Astrocyte (in vitro differentiated cells and primary cell): Measurements from ENCODE around the gene HYKK.

Experiments
- EZH2 ChIP-seq: IDR thresholded peaks from 2 replicates; pipeline ENCODE4 v1.6.1; 2012; ENCODE audit warnings: mild to moderate bottlenecking, low read length, inconsistent platforms; ENCODE audit not compliant: insufficient read depth
- TF ChIP-seq, protein P1 (sequence below): IDR thresholded peaks from 2 replicates; pipeline ENCODE4 v1.5.1; 2011; ENCODE audit warnings: low read depth, mild to moderate bottlenecking, inconsistent platforms, low read length, moderate library complexity; ENCODE audit not compliant: insufficient read depth

DNA sequence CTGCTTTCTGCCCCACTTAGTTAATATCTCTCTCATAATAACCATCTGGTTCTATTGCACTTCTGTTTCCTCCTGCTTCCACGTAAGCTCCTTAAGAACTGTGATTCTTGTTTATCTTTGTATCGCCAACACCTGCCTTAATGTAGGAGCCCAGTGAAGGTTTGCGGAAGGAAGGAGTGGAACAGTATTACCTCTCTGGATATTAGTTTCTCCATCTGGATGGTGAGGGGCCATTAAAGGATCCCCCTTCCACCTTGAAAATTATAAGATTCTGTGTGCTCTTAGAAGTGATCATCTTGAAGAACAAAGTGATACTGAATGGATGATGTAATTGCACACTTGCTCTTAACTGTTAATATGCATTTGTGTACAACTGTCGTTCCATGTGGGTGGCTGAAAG, 60.2 kb downstream of the HYKK start:
- TF ChIP-seq, protein P1, sequence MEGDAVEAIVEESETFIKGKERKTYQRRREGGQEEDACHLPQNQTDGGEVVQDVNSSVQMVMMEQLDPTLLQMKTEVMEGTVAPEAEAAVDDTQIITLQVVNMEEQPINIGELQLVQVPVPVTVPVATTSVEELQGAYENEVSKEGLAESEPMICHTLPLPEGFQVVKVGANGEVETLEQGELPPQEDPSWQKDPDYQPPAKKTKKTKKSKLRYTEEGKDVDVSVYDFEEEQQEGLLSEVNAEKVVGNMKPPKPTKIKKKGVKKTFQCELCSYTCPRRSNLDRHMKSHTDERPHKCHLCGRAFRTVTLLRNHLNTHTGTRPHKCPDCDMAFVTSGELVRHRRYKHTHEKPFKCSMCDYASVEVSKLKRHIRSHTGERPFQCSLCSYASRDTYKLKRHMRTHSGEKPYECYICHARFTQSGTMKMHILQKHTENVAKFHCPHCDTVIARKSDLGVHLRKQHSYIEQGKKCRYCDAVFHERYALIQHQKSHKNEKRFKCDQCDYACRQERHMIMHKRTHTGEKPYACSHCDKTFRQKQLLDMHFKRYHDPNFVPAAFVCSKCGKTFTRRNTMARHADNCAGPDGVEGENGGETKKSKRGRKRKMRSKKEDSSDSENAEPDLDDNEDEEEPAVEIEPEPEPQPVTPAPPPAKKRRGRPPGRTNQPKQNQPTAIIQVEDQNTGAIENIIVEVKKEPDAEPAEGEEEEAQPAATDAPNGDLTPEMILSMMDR, result no peak
- no peak for TF ChIP-seq EZH2
